D721Med (cell line): Measurements from ENCODE around the gene ST14.

ENCODE experiments used
- DNase-seq: peaks from one replicate; pipeline ENCODE4 v3.0.0; 2011; ENCODE audit warnings: low spot score; ENCODE audit not compliant: insufficient read length
- FAIRE-seq: peaks from 2 replicates; lab custom pipeline; 2011; peaks lifted over from hg19 to GRCh38; lab: Jason Lieb, UNC
- CTCF ChIP-seq: IDR thresholded peaks from 2 replicates; pipeline ENCODE4 v1.5.1; 2012; ENCODE audit warnings: mild to moderate bottlenecking, control low read depth; ENCODE audit not compliant: insufficient read depth; ENCODE audit errors: missing control alignments

ST14 gene

GRCh38 chr11:130202009-130202817, 42.6 kb downstream of the ST14 start:
- no peak for DNase-seq
- FAIRE-seq = no peak
- TF ChIP-seq CTCF = no peak

GRCh38 chr11:130202818-130203689, 43.5 kb downstream of the ST14 start:
- DNase-seq (no peak), FAIRE-seq (no peak)
- no peak for TF ChIP-seq CTCF

GRCh38 chr11:130203766-130204702, 44.5 kb downstream of the ST14 start:
- DNase-seq = no peak
- no peak for FAIRE-seq
- TF ChIP-seq CTCF = no peak

GRCh38 chr11:130204703-130205095, 45.1 kb downstream of the ST14 start:
- FAIRE-seq (no peak), DNase-seq (no peak)
- no peak for TF ChIP-seq CTCF

- TF ChIP-seq CTCF = no peak
- FAIRE-seq = no peak
- no peak for DNase-seq
These were observed 46.6 kb downstream of the ST14 start for GRCh38 chr11:130206141-130206540.

- FAIRE-seq (no peak), DNase-seq (no peak)
- TF ChIP-seq CTCF = no peak
These were observed 48.9 kb downstream of the ST14 start for GRCh38 chr11:130208241-130209127.
